Limb (tissue), 2 donors: ENCODE results near the gene FKRP.
"Not testable (repeated sequence)": the region's sequence is repeated elsewhere in the genome, so short reads cannot be mapped to it uniquely, and the experiment has no call there.

Experiments
- DNase-seq, 2 donors: peaks; one replicate each; pipeline ENCODE4 v3.0.0-alpha.2; 2016; ENCODE audit errors: extremely low spot score in 2 of 2

FKRP gene

GRCh38 chr19:46755853-46756543, 10.1 kb downstream of the FKRP start:
- no peak for DNase-seq

GRCh38 chr19:46756544-46756888, 10.7 kb downstream of the FKRP start:
- DNase-seq, result no peak

- no peak for DNase-seq
Measured at GRCh38 chr19:46759206-46759605, 13.3 kb downstream of the FKRP start.

GRCh38 chr19:46759817-46760333, 14.0 kb downstream of the FKRP start:
- peak in 1 of 2 donors; percentile 19 for DNase-seq

GRCh38 chr19:46760363-46760762, 14.5 kb downstream of the FKRP start:
- no peak for DNase-seq

- not testable (repeated sequence) for DNase-seq
Measured at GRCh38 chr19:46760897-46761296, 15.0 kb downstream of the FKRP start.

- DNase-seq, result no peak
Measured at GRCh38 chr19:46761418-46761831, 15.6 kb downstream of the FKRP start.

GRCh38 chr19:46762245-46762890, 16.5 kb downstream of the FKRP start:
- no peak for DNase-seq

GRCh38 chr19:46764817-46765291, 19.0 kb downstream of the FKRP start:
- no peak for DNase-seq

GRCh38 chr19:46766569-46767317, 20.9 kb downstream of the FKRP start:
- DNase-seq, result no peak

GRCh38 chr19:46768746-46769145, 22.9 kb downstream of the FKRP start:
- DNase-seq, result not testable (repeated sequence)

GRCh38 chr19:46772170-46773017, 26.5 kb downstream of the FKRP start:
- DNase-seq, result no peak

GRCh38 chr19:46773018-46773399, 27.2 kb downstream of the FKRP start:
- no peak for DNase-seq

GRCh38 chr19:46775642-46776258, 29.9 kb downstream of the FKRP start:
- DNase-seq, result no peak

- DNase-seq, result no peak
Measured at GRCh38 chr19:46776927-46777911, 31.4 kb downstream of the FKRP start.

GRCh38 chr19:46777956-46778645, 32.2 kb downstream of the FKRP start:
- DNase-seq, result not testable (repeated sequence)

GRCh38 chr19:46782355-46783019, 36.6 kb downstream of the FKRP start:
- DNase-seq, result no peak

GRCh38 chr19:46783670-46784069, 37.8 kb downstream of the FKRP start:
- no peak for DNase-seq
